Smooth muscle cell (in vitro differentiated cells): ENCODE data around the gene CAST. TPM values are rescaled to one million over a fixed set of nuclear protein-coding genes. Genes with fewer than 3 reads are reported as not detected.
"Not testable (repeated sequence)": the region's sequence is repeated elsewhere in the genome, so short reads cannot be mapped to it uniquely, and the experiment has no call there.

Experiments
- DNase-seq: peaks from one replicate; lab custom pipeline; 2025; ENCODE audit not compliant: unreplicated experiment; lab: John Stamatoyannopoulos, UW
- H2AFZ ChIP-seq: fragments of 200-600 bp; sonication (generic); 2 replicates; pipeline ENCODE4 v1.6.0; 2016; ENCODE audit warnings: antibody characterized with exemption, low read depth, mild to moderate bottlenecking
- H3F3A ChIP-seq: fragments of 200-600 bp; sonication (generic); 2 replicates; pipeline ENCODE4 v1.6.0; 2017; ENCODE audit warnings: antibody characterized with exemption, low read depth
- H3K27ac ChIP-seq: fragments of 200-600 bp; sonication (generic); 2 replicates; pipeline ENCODE4 v1.5.1; 2016; ENCODE audit warnings: low read depth, mild to moderate bottlenecking
- H3K27me3 ChIP-seq: fragments of 200-600 bp; sonication (generic); 2 replicates; pipeline ENCODE4 v1.6.1; 2016; ENCODE audit warnings: low read depth, mild to moderate bottlenecking
- H3K36me3 ChIP-seq: fragments of 200-600 bp; sonication (generic); 2 replicates; pipeline ENCODE4 v1.5.1; 2016; ENCODE audit warnings: low read depth
- H3K4me1 ChIP-seq: fragments of 200-600 bp; sonication (generic); 2 replicates; pipeline ENCODE4 v1.5.1; 2016; ENCODE audit warnings: low read depth
- H3K4me2 ChIP-seq: fragments of 200-600 bp; sonication (generic); 2 replicates; pipeline ENCODE4 v1.6.0; 2016; ENCODE audit warnings: mild to moderate bottlenecking
- H3K4me3 ChIP-seq: fragments of 200-600 bp; sonication (generic); 2 replicates; pipeline ENCODE4 v1.5.1; 2016; ENCODE audit warnings: mild to moderate bottlenecking
- H3K79me2 ChIP-seq: fragments of 200-600 bp; sonication (generic); 2 replicates; pipeline ENCODE4 v1.6.0; 2016; ENCODE audit warnings: low read depth, mild to moderate bottlenecking
- H3K9ac ChIP-seq: fragments of 200-600 bp; sonication (generic); 2 replicates; pipeline ENCODE4 v1.6.0; 2016; ENCODE audit warnings: low read depth
- H3K9me3 ChIP-seq: fragments of 200-600 bp; sonication (generic); replicated peaks from 2 replicates; pipeline ENCODE4 v1.5.1; 2016; ENCODE audit warnings: low read depth
- H4K20me1 ChIP-seq: fragments of 200-600 bp; sonication (generic); 2 replicates; pipeline ENCODE4 v1.6.0; 2016; ENCODE audit warnings: low read depth
- CTCF ChIP-seq: fragments of 200-600 bp; sonication (generic); IDR thresholded peaks from 2 replicates; pipeline ENCODE4 v1.5.1; 2017; ENCODE audit warnings: borderline replicate concordance, mild to moderate bottlenecking, antibody characterized with exemption; ENCODE audit not compliant: insufficient read depth, poor library complexity, severe bottlenecking
- WGBS: methylation state at CpG from one replicate; pipeline ENCODE4 v1.1.7; 2016; ENCODE audit warnings: low lambda C conversion rate; 5-methylcytosine and 5-hydroxymethylcytosine counted together
- polyA plus RNA-seq: library from polyadenylated mRNA; unstranded; fragments of >200 nt; fragmentation: Nextera tagmentation; extraction: Ambion mirVana; gene quantifications from 2 replicates; pipeline ENCODE4 v1.2.1, GENCODE V29; 2016
- total RNA-seq: library from RNA; depleted of rRNA; stranded (reverse); fragments of >200 nt; gene quantifications from 2 replicates; pipeline ENCODE4 v1.2.3, GENCODE V29; 2014

CAST gene
- total and polyA plus RNA-seq, 2 experiments from 2014 or later: 76.2 to 189 TPM

GRCh38 chr5:96743805-96744204 lies 81.6 kb downstream of the CAST start:
- H2AFZ ChIP-seq: no peak overlapping the region
- H3K79me2 ChIP-seq: no peaks in the 10 kb centered on the region
- DNase-seq: no peak
- H3K9me3 ChIP-seq: no peaks in the 10 kb centered on the region
- H3K27me3 ChIP-seq: no peaks in the 10 kb centered on the region
- no peak for TF ChIP-seq CTCF
- H3K4me3 ChIP-seq: no peak overlapping the region
- H4K20me1 ChIP-seq: no peaks in the 10 kb centered on the region
- H3K4me1 ChIP-seq: no peaks in the 10 kb centered on the region
- H3F3A ChIP-seq: peaks cover 59% of the 10 kb centered on the region
- H3K9ac ChIP-seq: peak overlapping the region; percentile 37
- peaks cover 2% of the 10 kb centered on the region for H3K36me3 ChIP-seq
- 48% methylated on average over 4 of the region's 4 CpGs for WGBS
- no peak overlapping the region for H3K4me2 ChIP-seq
- H3K27ac ChIP-seq: peak overlapping the region; percentile 79

- Histone ChIP-seq H3F3A (peaks cover 63% of the 10 kb centered on the region), H3K27ac (peak overlapping the region; percentile 79)
- H3K4me1 ChIP-seq, H3K79me2 ChIP-seq, H3K27me3 ChIP-seq, H3K4me2 ChIP-seq, DNase-seq, H3K9ac ChIP-seq, H4K20me1 ChIP-seq, H3K9me3 ChIP-seq, H2AFZ ChIP-seq, H3K4me3 ChIP-seq, H3K36me3 ChIP-seq: not testable (repeated sequence)
- WGBS: 74% methylated on average over 5 of the region's 5 CpGs
These were observed 82.0 kb downstream of the CAST start for GRCh38 chr5:96744218-96744617.

GRCh38 chr5:96745025-96745424 lies 82.8 kb downstream of the CAST start:
- Histone ChIP-seq H3K9me3 (no peaks in the 10 kb centered on the region), H3K9ac (no peak overlapping the region), H3K4me3 (no peak overlapping the region), H3K27ac (peak overlapping the region; percentile 79), H4K20me1 (no peaks in the 10 kb centered on the region), H2AFZ (no peak overlapping the region), H3K27me3 (no peaks in the 10 kb centered on the region), H3K4me1 (no peaks in the 10 kb centered on the region), H3K79me2 (no peaks in the 10 kb centered on the region), H3K4me2 (no peak overlapping the region), H3K36me3 (peaks cover 2% of the 10 kb centered on the region), H3F3A (peaks cover 56% of the 10 kb centered on the region)
- WGBS: 23% methylated on average over 5 of the region's 5 CpGs
- TF ChIP-seq CTCF: no peak
- DNase-seq: no peak

- Histone ChIP-seq H3K4me2 (no peak overlapping the region), H3K27ac (peak overlapping the region; percentile 79), H3F3A (peaks cover 55% of the 10 kb centered on the region), H3K9me3 (no peaks in the 10 kb centered on the region), H3K4me3 (no peak overlapping the region), H3K27me3 (no peaks in the 10 kb centered on the region), H3K4me1 (no peaks in the 10 kb centered on the region), H3K9ac (no peak overlapping the region), H4K20me1 (no peaks in the 10 kb centered on the region), H3K36me3 (peaks cover 2% of the 10 kb centered on the region), H3K79me2 (no peaks in the 10 kb centered on the region), H2AFZ (no peak overlapping the region)
- DNase-seq: no peak
- no peak for TF ChIP-seq CTCF
- WGBS: 10% methylated on average over 5 of the region's 5 CpGs
These were observed 83.8 kb downstream of the CAST start for GRCh38 chr5:96745844-96746531.
